ENCODE measurements around the gene GALNT5.

GALNT5 gene

GRCh38 chr2:157290525-157290924 is 33.0 kb downstream of the GALNT5 start:
- DNase-seq (ENCODE audit: low read depth in 2 of 3, low spot score in 2 of 3) = no peak

GRCh38 chr2:157291018-157291417 is 33.5 kb downstream of the GALNT5 start:
- no peak for DNase-seq (ENCODE audit: low read depth in 2 of 3, low spot score in 2 of 3)

- DNase-seq (ENCODE audit: low read depth in 2 of 3, low spot score in 2 of 3) = no peak
These were observed 35.3 kb downstream of the GALNT5 start for GRCh38 chr2:157292853-157293252.

GRCh38 chr2:157296490-157296889 is 39.0 kb downstream of the GALNT5 start:
- no peak for DNase-seq (ENCODE audit: low read depth in 2 of 3, low spot score in 2 of 3)

- DNase-seq (ENCODE audit: low read depth in 2 of 3, low spot score in 2 of 3) = no peak
These were observed 39.5 kb downstream of the GALNT5 start for GRCh38 chr2:157296958-157297357.

GRCh38 chr2:157301307-157301706 is 43.8 kb downstream of the GALNT5 start:
- DNase-seq (ENCODE audit: low read depth in 2 of 3, low spot score in 2 of 3) = no peak

GRCh38 chr2:157302492-157303099 is 45.1 kb downstream of the GALNT5 start:
- no peak for DNase-seq (ENCODE audit: low read depth in 2 of 3, low spot score in 2 of 3)

GRCh38 chr2:157303612-157304011 is 46.1 kb downstream of the GALNT5 start:
- DNase-seq (ENCODE audit: low read depth in 2 of 3, low spot score in 2 of 3) = no peak

GRCh38 chr2:157304811-157305722 is 47.6 kb downstream of the GALNT5 start:
- no peak for DNase-seq (ENCODE audit: low read depth in 2 of 3, low spot score in 2 of 3)

- no peak for DNase-seq (ENCODE audit: low read depth in 2 of 3, low spot score in 2 of 3)
These were observed 48.2 kb downstream of the GALNT5 start for GRCh38 chr2:157305723-157306110.

- DNase-seq (ENCODE audit: low read depth in 2 of 3, low spot score in 2 of 3) = no peak
These were observed 49.5 kb downstream of the GALNT5 start for GRCh38 chr2:157307021-157307420.

GRCh38 chr2:157309878-157310277 is 52.4 kb downstream of the GALNT5 start:
- DNase-seq (ENCODE audit: low read depth in 2 of 3, low spot score in 2 of 3) = no peak

- DNase-seq (ENCODE audit: low read depth in 2 of 3, low spot score in 2 of 3) = no peak
These were observed 54.2 kb downstream of the GALNT5 start for GRCh38 chr2:157311706-157312105.

GRCh38 chr2:157312866-157313486 is 55.5 kb downstream of the GALNT5 start:
- no peak for DNase-seq (ENCODE audit: low read depth in 2 of 3, low spot score in 2 of 3)

- DNase-seq (ENCODE audit: low read depth in 2 of 3, low spot score in 2 of 3) = no peak
These were observed 58.4 kb downstream of the GALNT5 start for GRCh38 chr2:157315901-157316300.

GRCh38 chr2:157318884-157319283 is 61.4 kb downstream of the GALNT5 start:
- no peak for DNase-seq (ENCODE audit: low read depth in 2 of 3, low spot score in 2 of 3)

GRCh38 chr2:157319795-157320194 is 62.3 kb downstream of the GALNT5 start:
- no peak for DNase-seq (ENCODE audit: low read depth in 2 of 3, low spot score in 2 of 3)

GRCh38 chr2:157320409-157320808 is 62.9 kb downstream of the GALNT5 start:
- DNase-seq (ENCODE audit: low read depth in 2 of 3, low spot score in 2 of 3) = no peak

- DNase-seq (ENCODE audit: low read depth in 2 of 3, low spot score in 2 of 3) = no peak
These were observed 64.0 kb downstream of the GALNT5 start for GRCh38 chr2:157321466-157321865.

GRCh38 chr2:157322432-157322831 is 64.9 kb downstream of the GALNT5 start:
- no peak for DNase-seq (ENCODE audit: low read depth in 2 of 3, low spot score in 2 of 3)

- DNase-seq (ENCODE audit: low read depth in 2 of 3, low spot score in 2 of 3) = no peak
These were observed 66.9 kb downstream of the GALNT5 start for GRCh38 chr2:157324331-157324843.

GRCh38 chr2:157325786-157326185 is 68.3 kb downstream of the GALNT5 start, which contains the start of gene ERMN:
Gene ERMN, minus strand, starts transcription at chr2:157325824. Its CDS starts 182 bp downstream, at chr2:157325642.
- no peak for DNase-seq (ENCODE audit: low read depth in 2 of 3, low spot score in 2 of 3)
